ENCODE measurements around the gene OCEL1.
A peak's percentile ranks its signal among the peaks of the same experiment; 100 is the strongest.
"Not testable (repeated sequence)": the region's sequence is repeated elsewhere in the genome, so short reads cannot be mapped to it uniquely, and the experiment has no call there.

Gene OCEL1

DNA sequence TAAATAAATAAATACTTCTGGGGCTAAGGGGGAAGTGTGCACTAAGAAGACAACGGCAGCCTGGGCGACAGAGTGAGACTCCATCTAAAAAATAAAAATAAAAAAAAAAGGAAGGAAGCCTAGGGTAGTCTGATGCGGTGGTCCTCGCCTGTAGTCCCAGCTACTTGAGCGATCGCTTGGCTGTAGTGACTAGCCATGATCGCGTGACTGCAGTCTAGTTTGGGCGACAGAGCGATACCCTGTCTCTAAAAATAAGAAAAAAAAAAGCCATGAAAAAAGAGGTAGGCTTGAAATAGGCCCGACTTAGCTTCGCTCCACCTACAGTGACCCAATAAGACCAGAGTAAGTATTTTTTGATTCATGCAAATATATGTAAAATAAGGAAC lies 40.6 kb downstream of the OCEL1 start:
- no peak for DNase-seq

DNA sequence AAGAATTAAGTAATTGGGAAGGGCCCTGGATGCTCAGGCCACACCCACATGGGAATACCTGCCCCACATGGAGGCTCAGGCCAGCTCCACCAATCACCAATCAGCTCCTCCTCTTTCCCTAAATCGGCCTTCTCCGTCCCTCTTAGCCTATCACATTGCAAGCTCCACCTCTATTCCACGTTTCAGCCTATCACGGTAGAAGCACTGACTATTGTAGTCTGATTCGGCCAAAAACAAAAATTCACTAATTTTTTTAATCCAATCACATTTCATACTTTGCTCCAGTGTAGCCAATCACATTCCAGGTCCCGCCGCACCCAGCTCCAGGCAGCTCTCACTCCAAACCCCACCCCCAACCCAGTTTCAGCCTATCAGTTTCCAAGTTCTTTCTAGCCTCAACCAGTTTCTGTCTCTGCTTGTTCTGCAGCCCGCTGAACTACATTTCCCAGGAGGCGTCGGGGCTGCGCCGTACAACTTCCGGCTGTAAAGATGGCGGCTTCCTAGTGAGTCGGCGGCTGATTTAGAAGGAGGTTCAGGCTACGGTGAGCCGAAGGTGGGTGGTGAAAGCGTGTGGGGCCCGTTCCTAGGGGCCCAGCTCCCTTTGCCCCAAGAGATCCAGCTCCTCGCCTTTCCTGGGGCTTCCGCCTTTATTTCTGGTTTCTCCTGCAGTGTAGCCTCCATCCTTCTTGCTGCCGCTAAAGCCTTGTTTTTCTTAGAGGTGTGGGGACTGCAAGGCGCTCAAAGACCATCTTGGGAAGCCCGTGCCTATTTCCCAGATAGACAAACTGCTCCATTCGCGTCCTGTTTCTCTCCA lies 41.2 kb downstream of the OCEL1 start, which contains the start of gene BABAM1:
Gene BABAM1 (plus strand): TSS at position 469 of the 814 bp plus-strand sequence. CDS start 1,364 bp downstream, outside the sequence.
- DNase-seq: peak; percentile 99

DNA sequence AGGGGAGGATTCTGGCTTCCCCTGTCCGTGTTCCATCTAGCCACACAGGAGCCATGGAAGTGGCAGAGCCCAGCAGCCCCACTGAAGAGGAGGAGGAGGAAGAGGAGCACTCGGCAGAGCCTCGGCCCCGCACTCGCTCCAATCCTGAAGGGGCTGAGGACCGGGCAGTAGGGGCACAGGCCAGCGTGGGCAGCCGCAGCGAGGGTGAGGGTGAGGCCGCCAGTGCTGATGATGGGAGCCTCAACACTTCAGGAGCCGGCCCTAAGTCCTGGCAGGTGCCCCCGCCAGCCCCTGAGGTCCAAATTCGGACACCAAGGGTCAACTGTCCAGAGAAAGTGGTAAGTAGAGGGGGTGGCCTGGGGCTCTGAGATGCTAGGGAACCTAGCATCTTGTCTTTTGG lies 42.7 kb downstream of the OCEL1 start:
- DNase-seq: no peak

DNA sequence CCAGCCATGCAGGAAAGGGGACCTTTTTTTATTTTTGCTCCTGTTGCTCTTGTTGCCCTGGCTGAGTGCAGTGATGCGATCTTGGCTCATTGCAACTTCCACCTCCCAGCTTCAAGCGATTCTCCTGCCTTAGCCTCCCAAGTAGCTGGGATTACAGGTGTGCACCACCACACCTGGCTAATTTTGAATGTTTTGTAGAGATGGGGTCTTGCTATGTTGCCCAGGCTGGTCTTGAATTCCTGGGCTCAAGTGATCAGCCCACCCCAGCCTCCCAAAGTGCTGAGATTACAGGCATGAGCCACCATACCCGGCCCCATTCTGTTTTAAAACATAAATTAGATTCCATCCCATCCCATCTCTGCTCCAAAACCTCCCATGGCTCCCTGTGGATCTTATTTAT lies 48.9 kb downstream of the OCEL1 start:
- not testable (repeated sequence) for DNase-seq

DNA sequence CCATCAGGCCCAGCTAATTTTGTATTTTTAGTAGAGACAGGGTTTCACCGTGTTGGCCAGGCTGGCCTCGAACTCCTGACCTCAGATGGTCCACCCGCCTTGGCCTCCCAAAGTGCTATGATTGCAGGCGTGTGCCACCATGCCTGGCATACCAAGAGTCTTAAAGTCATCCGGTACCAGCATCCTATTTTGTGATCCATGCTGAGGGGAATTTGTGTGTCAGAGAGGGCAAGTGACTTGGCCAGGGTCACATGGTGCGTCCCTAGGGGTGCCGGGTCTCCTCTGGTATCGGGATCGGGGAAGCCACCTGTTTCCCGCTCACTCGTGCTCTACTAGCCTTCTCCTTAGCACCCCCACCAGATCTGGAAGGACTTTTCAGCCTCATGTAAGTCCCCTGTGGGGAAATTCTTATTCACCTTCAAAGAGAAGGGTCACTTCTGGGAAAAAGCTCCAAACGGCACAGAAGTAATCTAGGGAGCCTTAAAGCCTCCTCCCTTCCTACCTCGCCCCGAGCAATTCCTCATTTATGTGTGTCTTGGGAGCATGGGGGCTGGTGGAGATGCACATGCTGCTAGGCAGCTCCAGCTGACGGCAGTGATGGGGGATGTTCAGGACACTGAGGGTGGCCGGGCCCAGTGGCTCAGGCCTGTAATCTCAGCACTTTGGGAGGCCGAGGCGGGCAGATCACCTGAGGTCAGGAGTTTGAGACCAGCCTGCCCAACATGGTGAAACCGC lies 49.6 kb downstream of the OCEL1 start:
- DNase-seq: no peak

Data from CD4-positive, alpha-beta T cell treated with Interleukin-4 for 4 hours (primary cell).